Vagina (tissue), 2 donors: ENCODE results near the gene MVD.

ENCODE experiments used
- POLR2AphosphoS5 ChIP-seq, 2 donors: sonication (generic); formaldehyde crosslinking; IDR thresholded peaks; one replicate each; pipeline ENCODE4 v1.9.0; 2017; ENCODE audit warnings: antibody characterized with exemption in 2 of 2, mild to moderate bottlenecking in 2 of 2, low read depth in 1 of 2; ENCODE audit not compliant: insufficient read depth in 1 of 2
- TF ChIP-seq, protein P1 (sequence below), 3 experiments: fragments of 450-650 bp in 2 of 3; fragments of 200-600 bp in 1 of 3; sonication (generic) in 1 of 3; IDR thresholded peaks; one replicate each; pipeline ENCODE4 v1.5.1; 2017 to 2019; ENCODE audit warnings: antibody characterized with exemption in 3 of 3, mild to moderate bottlenecking in 2 of 3, moderate library complexity in 2 of 3

DNA sequence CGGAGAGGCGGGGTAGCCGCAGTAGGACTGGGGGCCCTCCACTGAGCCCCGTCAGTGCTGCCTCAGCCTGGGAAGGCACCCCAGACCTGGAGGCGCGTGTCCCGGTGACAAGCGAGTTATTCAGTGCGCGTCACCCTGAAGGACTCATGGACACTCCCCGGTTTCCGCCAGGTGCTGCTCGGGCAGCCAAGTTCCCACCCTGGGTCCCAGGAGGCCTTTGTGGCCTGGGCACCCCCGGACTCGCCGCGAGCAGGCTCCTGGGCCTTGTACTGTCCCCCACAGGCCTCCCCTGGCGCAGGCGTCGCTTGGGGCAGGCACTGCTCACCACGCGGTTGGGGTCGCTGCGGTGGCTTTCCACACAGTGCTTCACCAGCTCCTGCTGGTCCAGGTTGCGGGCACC is 35.8 kb upstream of the MVD start:
- TF ChIP-seq, protein P1, sequence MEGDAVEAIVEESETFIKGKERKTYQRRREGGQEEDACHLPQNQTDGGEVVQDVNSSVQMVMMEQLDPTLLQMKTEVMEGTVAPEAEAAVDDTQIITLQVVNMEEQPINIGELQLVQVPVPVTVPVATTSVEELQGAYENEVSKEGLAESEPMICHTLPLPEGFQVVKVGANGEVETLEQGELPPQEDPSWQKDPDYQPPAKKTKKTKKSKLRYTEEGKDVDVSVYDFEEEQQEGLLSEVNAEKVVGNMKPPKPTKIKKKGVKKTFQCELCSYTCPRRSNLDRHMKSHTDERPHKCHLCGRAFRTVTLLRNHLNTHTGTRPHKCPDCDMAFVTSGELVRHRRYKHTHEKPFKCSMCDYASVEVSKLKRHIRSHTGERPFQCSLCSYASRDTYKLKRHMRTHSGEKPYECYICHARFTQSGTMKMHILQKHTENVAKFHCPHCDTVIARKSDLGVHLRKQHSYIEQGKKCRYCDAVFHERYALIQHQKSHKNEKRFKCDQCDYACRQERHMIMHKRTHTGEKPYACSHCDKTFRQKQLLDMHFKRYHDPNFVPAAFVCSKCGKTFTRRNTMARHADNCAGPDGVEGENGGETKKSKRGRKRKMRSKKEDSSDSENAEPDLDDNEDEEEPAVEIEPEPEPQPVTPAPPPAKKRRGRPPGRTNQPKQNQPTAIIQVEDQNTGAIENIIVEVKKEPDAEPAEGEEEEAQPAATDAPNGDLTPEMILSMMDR (IDR thresholded peaks at IDR 0.05), result no peak
- TF ChIP-seq POLR2AphosphoS5 (IDR thresholded peaks at IDR 0.05; ENCODE audit: insufficient read depth in 1 of 2, low read depth in 1 of 2), result no peak
